Loucy (cell line): ENCODE results near the gene AKAP6.

ENCODE experiments used
- CTCF ChIP-seq: fragments of 200-600 bp; sonication (generic); conservative IDR thresholded peaks from 2 replicates; pipeline ENCODE4 v1.5.1; 2014; ENCODE audit warnings: mild to moderate bottlenecking, antibody characterized with exemption, low read length
- EZH2phosphoT487 ChIP-seq: fragments of 200-600 bp; IDR thresholded peaks from 2 replicates; pipeline ENCODE4 v1.6.1; 2018; ENCODE audit warnings: antibody characterized with exemption, mild to moderate bottlenecking, moderate library complexity, borderline replicate concordance

- TF ChIP-seq CTCF, result no peak
- no peak for TF ChIP-seq EZH2phosphoT487
Observed at GRCh38 chr14:32508281-32508680, 179.2 kb downstream of the AKAP6 start.
